Measurements from ENCODE around the gene PCSK2.

GRCh38 chr20:17511401-17511800, 284.6 kb downstream of the PCSK2 start:
- TF ChIP-seq SREBF2 (IDR thresholded peaks at IDR 0.05) = no peak
- TF ChIP-seq RAD21 (conservative IDR thresholded peaks at IDR 0.05 in 1 of 2, IDR thresholded peaks at IDR 0.05 in 1 of 2) = no peak
- no peak for TF ChIP-seq REST (IDR thresholded peaks at IDR 0.05)
- no peak for TF ChIP-seq MAZ (IDR thresholded peaks at IDR 0.05; ENCODE audit: borderline replicate concordance, low read depth, low read length)

Data from A549 (cell line).